ENCODE measurements around the gene FAM81B.

The FAM81B gene

GRCh38 chr5:95471487-95471886, 80.3 kb downstream of the FAM81B start:
- no peak for DNase-seq (ENCODE audit: low read depth)

DNA sequence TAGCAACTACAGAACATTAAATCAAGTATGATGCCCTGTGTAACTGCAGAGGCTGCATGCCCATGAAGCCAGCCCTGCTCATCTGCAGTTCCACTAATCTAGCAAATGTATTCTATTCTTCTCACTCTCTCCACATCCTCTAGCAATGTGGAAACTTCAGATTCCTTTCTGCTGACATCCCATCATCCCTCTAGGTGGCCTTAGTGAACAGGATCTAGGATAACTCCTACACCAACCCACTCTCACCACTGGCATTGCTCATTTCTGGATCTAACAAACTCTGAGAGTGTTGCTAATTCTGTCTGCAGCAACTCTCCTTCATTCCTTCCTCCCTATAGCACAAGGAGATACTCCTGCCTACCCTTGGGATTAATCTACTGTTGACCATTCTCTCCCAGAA, 80.8 kb downstream of the FAM81B start:
- DNase-seq (ENCODE audit: low read depth) = no peak

GRCh38 chr5:95484421-95484820, 93.3 kb downstream of the FAM81B start:
- DNase-seq (ENCODE audit: low read depth) = no peak

DNA sequence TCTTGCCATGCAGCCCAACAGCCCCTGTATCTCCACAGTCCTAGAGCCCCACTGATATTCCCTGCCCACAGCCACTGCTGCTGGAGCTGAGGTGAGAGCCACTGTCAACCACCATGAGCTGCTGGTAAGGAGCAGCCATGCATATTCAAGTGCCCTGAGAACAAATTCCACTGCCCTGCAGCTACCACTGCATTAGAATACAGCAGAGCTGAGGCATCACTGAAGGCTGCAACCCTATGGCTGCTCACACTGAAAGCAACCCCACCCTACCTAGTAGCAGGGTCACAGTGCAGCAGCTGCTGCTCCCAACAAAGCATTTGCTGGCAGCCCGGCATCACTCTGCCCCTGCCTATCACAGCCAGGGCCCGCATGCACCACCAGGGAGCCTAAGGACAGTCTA, 95.0 kb downstream of the FAM81B start:
- no peak for DNase-seq (ENCODE audit: low read depth)

- DNase-seq (ENCODE audit: low read depth) = no peak
Measured at GRCh38 chr5:95487880-95488279, 96.7 kb downstream of the FAM81B start.

Data from activated T-cell treated with anti-CD3 and anti-CD28 coated beads for 1 hour (primary cell).